PC-9 (cell line): ENCODE results near the gene TULP4.

Source experiments
- EZH2 ChIP-seq: fragments of 200-600 bp; sonication (generic); IDR thresholded peaks from 2 replicates; pipeline ENCODE4 v1.8.0; 2017; ENCODE audit warnings: antibody characterized with exemption, low read depth
- TF ChIP-seq, protein P1 (sequence below): fragments of 200-600 bp; sonication (generic); conservative IDR thresholded peaks from 2 replicates; pipeline ENCODE4 v1.6.1; 2017; ENCODE audit warnings: mixed run types, antibody characterized with exemption, mild to moderate bottlenecking, moderate library complexity

DNA sequence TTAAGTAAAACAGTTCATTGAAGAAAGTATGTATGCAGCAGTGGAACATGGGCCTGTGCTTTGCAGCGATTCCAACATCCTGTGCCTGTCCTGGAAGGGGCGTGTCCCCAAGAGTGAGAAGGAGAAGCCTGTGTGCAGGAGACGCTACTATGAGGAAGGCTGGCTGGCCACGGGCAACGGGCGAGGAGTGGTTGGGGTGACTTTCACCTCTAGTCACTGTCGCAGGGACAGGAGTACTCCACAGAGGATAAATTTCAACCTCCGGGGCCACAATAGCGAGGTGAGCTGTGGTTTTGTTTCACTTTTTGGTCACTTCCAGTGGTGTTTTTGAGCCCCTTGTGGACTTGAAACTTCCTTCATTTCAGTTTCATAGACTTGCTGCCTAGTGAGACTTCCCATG is 1.7 kb downstream of the TULP4 start:
- TF ChIP-seq, protein P1, sequence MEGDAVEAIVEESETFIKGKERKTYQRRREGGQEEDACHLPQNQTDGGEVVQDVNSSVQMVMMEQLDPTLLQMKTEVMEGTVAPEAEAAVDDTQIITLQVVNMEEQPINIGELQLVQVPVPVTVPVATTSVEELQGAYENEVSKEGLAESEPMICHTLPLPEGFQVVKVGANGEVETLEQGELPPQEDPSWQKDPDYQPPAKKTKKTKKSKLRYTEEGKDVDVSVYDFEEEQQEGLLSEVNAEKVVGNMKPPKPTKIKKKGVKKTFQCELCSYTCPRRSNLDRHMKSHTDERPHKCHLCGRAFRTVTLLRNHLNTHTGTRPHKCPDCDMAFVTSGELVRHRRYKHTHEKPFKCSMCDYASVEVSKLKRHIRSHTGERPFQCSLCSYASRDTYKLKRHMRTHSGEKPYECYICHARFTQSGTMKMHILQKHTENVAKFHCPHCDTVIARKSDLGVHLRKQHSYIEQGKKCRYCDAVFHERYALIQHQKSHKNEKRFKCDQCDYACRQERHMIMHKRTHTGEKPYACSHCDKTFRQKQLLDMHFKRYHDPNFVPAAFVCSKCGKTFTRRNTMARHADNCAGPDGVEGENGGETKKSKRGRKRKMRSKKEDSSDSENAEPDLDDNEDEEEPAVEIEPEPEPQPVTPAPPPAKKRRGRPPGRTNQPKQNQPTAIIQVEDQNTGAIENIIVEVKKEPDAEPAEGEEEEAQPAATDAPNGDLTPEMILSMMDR: no peak
- no peak for TF ChIP-seq EZH2
